HG03135 (cell line): Measurements from ENCODE around the gene CNTNAP5.

Experiments
- ATAC-seq: cut with Tn5 transposase; IDR thresholded peaks from one replicate; pipeline ENCODE4 v1.9.1; 2021; ENCODE audit warnings: mild to moderate bottlenecking, moderate library complexity; ENCODE audit not compliant: unreplicated experiment

CNTNAP5 gene

DNA sequence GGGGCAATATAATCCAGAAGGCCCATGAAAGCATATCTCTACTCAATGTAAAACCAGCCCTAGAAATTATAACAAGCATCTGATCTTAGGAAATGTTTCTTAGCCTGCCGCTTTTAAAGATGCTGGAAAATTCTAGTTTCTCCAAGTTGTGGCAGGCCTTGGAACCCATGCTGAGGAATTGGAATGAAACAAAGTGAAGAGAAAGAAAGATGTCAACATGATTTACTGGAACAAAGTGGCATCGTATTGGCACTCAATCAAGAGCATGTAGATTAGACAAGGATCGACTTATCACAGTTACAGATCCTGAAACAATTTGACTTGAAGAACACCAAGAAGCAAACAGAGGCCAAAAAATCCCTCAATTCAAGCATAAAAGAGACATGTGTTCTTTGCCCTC is 28.7 kb downstream of the CNTNAP5 start:
- no peak for ATAC-seq

DNA sequence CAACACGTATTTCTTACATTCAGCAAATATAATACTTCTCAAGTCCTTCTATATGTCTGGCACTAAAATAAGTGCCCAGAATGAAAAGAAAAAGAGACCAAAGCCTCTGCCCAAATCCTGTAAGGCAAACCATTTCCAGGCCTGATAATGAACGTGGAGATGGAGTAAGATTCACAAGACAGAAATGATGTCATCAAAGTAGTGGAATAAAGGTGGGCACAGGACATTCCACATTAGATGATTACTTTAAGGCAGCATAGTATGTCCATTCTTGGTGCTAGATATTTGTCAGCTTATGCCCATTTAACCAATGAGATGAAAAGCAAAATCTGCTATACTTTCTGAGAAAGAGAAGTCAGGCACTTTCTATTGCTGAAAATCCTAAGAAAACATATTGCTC is 38.5 kb downstream of the CNTNAP5 start:
- no peak for ATAC-seq

DNA sequence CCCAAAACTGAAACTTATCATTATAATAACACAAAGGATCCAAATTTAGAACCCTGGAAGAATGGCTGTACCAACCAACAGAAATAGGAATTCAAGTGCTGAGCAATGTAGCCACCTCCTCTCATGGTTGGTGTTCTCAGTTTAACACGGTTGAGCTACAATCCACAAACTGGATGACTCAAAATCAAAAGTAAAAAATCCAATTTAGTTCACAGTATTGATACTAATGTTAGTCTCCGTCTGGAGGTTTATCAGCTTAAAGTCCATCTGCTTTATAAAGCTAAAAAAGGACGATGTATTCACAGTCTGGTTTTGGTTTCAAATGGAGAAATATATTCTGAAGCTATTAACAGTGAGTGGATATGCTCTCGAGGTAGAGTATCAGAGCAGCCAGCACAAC is 40.5 kb downstream of the CNTNAP5 start:
- no peak for ATAC-seq

DNA sequence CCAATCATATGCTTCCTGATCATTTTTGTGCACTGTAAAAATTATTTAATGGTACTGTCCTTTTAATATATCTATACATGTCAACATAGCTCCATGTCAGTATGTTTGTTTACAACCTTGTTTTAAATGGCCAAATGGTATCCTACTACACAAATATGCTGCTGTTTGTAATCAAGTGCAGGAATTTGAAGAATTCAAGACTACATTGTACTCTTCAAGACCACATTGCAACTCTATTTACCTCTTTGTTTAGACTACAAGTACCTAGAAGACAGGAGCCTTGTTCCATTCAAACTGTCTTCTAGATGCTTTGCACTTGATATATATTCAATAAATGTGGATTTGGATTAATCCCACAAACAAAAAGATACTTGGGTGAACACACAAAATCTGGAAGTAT is 41.7 kb downstream of the CNTNAP5 start:
- no peak for ATAC-seq

DNA sequence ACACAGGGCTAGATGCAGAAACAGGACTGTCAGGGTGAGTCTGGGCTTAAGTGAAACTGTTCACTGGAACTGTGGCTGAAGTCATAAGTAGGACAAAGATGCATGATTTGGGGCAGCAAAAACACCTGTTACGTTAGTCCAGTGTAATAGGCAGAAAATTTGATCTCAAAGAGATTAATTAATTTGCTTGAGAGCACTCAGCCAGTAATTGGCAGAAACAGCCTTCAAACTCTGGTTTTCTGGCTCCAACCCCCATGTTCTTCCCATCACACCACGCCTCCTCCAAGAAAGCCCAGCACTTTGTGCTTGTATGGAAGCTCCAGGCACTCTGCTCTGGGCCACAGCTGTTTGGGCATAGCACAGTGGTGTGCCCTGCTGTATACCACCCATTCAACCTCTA is 54.0 kb downstream of the CNTNAP5 start:
- no peak for ATAC-seq

DNA sequence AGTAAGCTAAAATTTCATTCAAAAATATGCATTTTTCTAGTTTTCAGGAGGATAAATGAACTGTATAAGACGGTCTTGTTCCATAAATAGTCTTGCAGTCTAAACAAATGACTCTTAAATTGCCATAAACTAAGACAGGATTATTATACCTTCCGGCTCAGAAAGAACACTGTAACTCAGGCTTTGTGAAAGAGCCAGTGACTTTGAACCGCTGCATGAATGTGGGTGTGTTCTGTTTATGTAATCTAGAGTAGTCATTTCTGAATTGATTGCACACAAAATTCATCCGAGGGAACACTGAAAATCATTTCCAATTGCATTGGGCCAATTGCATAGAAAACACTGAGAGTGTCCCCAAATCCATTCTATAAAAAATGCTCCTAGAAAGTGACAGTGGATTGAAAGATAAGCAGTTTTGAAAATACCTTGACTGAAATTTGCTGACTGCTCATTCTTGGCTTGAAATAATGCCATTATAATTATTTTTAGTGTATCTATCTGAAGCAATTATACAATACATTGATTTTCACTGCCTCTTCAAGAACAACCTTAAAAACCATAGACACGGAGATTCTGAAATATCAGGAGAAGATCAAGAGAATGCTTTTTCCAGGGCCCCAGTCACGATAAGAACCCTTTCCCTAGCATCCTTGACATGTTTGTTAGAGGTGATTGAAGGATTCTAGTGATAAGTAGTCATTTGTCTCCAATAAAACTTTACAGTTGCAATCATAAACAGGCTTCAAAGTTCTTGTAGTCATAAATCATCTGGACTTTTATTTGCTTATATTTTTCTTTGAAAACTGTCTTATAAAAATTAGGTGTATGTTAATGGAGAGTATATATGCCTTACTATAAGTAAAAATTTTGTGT is 55.4 kb downstream of the CNTNAP5 start:
- ATAC-seq, result no peak

DNA sequence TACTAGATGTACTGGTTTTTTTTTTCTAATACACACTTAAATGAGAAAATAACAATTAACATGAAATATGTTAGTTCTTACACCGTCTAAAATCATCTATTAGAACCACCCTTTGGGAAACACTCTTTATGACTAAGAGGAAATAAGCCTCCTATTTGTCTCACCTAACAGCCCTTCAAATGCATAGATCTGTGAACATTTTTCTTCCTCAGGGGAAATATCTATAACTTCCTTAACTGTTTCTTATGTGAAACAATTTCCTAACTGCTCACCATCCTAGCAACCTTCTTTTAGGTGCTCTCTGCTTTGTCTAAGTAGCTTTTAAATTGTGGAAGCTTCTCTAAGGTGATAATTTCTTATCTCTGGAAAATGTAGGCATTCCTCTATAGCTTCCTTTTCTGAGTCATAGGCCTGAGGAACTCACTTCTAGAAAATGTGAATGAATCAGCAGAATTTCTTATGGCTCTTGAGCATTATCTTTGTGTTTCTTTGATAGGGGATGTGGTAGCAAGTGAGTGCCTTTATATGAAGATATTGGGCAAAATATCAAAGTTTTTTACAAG is 56.1 kb downstream of the CNTNAP5 start:
- no peak for ATAC-seq

DNA sequence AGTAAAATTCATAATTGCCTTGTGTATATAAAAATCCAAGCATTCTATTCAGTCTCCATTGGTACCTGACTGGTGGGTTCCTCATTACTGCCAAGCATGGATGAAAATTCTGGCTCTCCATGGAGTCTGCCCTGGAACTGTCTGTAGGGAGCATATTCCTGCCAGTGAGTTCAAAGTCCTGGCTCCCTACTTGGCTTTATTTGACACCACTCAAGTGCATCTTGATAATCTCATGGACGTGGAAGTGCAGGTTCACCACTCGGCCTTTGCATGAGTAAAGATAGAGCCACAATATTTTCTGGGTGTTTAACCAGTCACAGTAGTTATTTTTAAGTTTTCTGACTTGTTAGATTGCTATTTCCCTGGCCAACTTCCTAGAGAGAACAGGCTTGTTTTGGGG is 63.5 kb downstream of the CNTNAP5 start:
- no peak for ATAC-seq

DNA sequence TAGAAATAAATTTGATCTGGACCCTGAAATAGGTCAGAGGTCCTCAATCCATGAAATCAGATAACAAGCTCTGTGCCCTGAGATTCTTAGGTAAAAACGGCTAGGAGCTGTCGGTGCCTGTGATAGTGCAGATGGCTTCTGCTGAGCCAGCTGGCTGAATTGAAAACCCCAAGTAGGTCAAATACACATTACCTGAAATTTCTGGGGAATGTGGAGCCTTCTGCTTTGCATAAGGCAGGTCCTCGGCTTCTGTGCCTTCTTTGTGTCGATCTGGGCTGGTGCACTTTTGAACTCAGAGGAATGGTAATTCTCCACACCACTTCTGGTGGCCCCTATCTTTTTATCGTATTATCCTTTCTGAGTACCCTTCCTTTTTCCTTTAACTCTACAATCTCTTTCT is 66.6 kb downstream of the CNTNAP5 start:
- no peak for ATAC-seq

DNA sequence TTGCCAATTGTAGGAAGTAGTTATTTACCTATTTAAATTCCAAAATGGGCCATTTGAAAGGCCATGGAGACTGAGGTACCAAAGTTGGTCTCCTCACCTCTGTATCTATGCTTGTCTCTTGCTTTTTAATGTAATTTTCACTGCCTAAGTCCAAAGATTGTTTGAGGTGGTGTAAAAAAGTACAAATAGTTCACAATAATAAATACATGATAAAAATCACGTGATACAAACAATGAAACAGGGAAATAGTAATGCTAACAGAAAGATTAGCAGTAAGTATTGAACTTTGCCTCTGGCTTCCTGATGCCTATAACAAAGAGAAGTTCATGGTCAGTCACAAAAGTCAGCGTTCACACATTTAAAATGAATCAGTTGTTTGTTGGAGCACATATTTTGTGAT is 67.6 kb downstream of the CNTNAP5 start:
- no peak for ATAC-seq

DNA sequence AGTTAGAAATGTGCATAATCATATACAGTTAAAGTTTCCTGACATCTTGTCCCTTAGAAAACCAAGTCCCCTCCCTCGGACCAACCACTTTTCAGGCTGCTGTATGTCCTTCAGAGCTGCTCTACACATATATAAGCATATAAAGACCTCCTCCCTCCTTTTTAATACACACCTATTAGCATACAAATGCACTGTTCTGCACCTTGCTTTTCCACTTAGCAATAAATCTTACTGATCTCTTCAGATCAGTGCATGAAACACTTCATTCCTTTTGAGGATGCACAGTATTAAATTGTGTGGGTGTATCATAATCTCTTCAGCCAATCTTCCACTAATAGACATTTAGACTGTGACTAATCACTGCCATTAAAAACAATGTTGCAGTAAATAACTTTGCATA is 79.8 kb downstream of the CNTNAP5 start:
- ATAC-seq, result no peak

DNA sequence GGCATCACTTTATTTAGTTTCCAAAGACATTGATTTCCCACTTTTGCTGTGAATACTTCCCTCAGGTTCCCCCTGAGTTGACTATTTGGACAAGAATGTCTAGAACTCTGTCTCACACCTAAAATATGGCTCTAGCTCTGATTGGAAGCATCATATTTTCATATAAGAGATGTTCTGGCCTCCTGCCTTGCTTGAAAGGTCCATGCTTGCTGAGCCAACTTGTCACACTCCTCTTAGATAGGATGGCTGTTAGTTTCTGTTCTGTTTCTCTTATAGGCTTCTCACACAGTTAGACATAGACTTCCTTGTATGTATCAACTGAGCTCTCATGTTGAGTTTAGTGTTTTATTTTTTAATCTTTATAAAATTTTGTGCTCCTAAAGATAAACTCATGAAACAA is 87.1 kb downstream of the CNTNAP5 start:
- ATAC-seq, result no peak

DNA sequence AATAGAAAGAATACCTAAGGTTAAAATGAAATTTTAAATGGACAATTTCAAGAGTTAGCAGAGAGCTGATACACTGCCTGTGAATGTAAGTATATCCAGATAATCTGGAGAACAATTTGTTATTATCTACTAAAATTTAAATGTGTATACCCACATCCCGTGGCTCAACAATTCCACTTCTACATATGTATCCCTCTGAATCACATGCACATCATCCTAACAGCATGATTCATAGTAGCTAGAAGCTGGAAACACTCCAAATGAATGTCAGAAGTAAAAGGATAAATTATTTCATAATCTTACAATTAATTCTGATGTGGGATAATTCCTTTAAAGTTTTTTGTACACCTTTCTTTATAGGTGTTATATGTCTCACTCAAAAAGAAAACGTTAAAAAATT is 87.9 kb downstream of the CNTNAP5 start:
- ATAC-seq, result no peak

DNA sequence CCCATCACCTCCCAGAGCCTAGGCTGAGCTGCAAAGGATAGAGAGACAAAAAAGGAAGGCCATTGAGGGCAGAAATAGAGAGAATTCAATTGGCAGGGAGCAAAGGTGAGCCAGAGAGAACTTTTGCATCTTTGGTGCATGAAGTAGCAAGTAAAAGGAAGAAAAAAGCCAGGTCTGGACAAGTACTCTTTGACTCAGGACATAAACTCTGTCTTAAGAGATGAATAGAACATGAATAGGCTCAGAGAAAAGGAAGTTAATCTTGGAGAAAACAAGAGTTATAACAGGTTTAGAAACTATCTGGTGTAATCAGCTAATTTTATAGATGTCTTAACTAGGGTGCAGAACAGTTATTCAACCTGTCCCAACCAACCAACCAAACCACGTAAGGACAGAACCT is 95.2 kb downstream of the CNTNAP5 start:
- no peak for ATAC-seq

DNA sequence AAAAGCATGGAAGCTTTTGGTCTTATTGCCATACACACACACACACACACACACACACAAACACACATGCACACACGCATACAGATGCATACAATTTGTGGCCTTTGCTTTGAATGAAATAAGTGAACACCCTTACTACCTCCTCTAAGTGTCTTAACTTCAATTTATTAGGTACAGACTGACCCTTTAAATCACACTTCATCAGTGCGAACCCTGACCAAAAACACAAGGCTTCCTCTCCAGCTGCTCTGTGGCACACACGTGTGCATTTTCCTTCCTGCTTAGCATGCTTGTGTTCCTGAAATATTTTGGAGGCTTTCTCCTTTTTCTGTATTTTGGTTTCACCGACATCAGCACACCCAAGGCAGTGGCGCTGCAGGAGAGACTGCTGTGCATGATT is 96.0 kb downstream of the CNTNAP5 start:
- ATAC-seq, result no peak

DNA sequence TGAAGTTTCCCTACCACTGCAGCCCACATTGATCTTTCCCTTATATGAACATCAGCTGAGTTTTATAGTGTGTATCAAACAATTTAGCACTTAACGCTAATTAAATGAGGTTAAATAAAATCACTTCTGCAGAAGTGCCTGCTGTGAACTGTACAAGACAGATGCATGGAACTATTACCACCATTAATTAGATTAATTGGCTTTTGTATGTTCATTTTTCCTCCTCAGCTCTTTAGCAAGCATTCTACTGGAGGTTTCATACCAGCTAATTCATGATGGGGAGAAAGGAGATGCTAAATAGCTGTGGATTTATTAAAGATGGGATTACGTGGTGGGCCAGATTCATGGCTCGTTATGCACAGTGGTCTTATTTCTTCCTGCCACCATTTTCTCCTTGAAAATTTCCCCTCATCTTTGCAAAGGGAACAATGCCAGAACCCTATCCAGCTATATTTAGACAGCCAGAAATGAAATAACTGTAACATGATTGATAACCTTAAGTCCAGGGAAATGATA is 96.7 kb downstream of the CNTNAP5 start:
- no peak for ATAC-seq

DNA sequence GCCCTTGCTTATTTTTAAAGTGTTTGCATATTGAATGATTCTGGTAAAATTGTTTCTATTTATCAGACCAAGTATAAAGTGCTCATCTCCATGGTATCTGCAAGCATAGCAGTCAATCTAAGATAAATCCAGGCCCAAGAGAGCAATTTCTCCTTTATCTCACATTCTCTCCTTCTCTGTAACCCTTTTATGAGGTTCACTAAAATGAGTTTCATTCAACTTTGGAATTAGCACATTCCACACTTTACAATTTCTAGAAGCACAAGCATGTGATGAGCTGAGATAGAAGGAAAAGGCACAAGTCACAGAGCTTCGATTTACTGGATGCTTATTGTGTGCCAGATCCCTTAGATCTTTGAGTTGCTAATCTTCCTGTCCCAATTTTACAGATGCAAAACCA is 97.3 kb downstream of the CNTNAP5 start:
- no peak for ATAC-seq

DNA sequence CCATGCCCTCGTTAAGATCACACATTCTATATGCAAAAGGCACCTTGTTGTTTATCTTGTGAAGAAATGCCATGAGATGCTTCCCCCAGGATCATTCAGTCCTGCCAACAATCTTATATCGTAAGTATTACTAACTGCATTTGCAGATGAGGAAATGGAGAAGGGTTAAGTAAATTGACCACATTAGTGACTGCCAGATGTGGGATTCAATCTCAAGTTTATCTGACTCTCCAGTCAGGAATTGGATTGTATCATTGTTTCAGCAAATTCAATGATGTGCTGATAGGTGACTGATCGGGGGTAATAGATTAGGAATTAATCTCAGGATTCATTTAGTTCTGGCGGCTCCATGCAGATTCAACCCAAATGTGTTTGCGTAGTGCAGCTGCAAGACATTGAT is 106.2 kb downstream of the CNTNAP5 start:
- no peak for ATAC-seq

DNA sequence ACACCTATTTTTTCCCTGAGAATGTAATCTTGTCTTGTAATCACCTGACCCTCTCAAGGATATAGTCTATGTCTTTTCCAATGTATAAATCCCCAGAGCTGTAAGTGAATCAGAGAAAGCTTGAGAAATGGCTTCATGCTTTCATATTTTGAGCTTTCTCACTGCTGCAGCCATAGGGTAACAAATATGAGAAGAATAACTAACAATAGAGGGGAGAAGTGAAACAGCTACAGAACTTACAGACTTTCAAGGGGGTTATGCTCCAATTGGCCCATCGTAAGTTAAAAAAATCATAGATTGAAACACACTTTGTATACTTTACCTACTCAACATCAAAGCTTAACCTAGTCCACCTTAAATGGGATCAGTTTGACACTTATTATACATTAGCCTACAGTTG is 111.0 kb downstream of the CNTNAP5 start:
- ATAC-seq, result no peak

DNA sequence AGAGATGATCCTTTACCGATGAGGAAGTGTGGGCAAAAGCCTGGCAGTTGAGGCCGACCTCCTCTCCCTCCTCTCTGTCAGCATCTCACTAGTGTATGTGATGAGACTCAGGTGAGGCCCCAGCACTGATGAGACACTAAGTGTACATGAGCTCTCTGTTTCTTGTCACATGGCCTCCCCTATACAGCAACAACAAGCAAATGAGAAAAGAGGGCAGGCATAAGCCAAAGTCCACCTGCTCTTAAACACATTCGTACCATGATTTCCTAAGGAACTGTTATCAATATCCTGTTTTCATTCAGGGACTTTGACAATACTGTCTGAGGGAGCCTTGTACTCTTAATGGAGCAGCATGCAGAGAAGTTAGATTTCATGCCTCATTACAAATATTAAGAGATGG is 113.0 kb downstream of the CNTNAP5 start:
- ATAC-seq, result no peak

DNA sequence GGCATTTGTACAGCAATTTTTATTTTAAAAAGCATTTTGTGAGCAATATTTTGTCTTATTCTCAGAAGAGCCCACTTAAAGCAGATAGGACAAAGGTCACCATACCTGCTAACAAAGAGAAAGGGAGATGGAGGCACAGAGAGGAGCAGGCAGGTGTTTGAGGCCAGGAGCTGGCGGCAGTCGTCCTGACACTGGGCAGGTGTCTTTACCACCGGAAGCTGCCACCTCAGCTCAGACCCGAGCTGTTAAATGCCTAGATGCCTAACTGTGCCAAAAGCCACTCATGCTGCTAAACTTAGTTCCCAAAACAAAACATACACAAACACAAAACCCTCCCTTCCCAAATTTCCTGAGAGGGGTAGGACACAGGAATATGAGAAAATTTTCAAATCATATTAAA is 120.9 kb downstream of the CNTNAP5 start:
- no peak for ATAC-seq

DNA sequence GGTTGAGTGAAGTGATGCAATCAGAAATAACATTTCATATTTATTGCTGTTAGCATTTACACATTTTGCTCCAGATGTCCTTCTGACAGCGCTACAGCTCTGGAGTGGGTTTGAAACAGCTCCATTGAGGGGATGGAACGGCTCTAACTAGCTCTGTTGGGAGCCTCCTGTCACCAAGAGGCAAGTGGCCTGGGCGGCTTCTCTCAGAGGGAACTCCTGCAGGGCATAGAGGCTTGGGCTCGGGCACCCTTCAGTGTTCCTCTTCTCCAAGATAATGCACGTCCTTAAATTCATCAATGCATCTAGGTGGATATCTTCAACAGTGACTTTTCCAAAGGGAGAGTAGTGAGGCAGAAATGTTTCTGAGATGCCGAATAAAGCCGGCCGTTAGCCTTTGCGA is 122.5 kb downstream of the CNTNAP5 start:
- no peak for ATAC-seq

DNA sequence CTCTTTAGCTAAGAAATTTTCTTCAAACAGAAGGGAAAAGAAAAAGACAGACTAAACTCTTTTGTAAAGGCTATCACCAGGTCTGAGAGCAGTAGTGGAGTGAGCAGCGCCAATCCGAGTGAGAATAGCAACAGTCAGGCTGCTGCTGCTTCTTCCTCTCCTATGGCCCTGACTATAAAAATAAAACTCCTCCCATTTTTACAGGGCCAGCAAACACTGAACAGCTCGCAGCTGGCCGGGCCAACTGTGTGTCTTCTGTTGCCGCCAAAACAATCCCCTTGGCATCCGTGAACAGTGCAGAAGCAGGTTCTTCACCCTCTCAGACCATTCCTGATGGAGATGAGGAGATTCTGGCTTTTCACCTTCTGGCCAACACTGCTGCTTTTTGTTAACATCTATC is 124.5 kb downstream of the CNTNAP5 start:
- ATAC-seq, result no peak
